NCI-H2029 (cell line): Measurements from ENCODE around the gene STIM1.
"Not testable (repeated sequence)": the region's sequence is repeated elsewhere in the genome, so short reads cannot be mapped to it uniquely, and the experiment has no call there.

ENCODE experiments used
- DNase-seq: peaks from one replicate; lab custom pipeline; 2025; lab: John Stamatoyannopoulos, UW

STIM1 gene

DNA sequence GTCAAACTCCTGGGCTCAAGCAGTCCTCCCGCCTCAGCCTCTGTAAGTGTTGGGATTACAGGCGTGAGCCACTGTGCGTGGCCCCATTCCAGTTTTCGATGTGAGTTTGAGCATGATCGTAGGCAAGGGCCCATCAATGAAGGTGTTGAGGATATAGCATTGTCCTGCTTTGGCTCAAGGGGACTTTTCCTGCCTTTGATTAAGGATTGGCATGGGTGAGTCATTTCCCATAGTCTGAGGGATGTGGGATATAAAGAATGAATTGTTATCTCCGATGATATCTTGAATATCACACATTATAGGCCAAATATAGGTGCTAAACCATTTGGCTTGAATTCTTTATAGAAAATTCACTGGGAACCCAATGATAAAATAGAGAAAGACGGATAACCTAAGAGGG is 30.4 kb downstream of the STIM1 start:
- DNase-seq = no peak

DNA sequence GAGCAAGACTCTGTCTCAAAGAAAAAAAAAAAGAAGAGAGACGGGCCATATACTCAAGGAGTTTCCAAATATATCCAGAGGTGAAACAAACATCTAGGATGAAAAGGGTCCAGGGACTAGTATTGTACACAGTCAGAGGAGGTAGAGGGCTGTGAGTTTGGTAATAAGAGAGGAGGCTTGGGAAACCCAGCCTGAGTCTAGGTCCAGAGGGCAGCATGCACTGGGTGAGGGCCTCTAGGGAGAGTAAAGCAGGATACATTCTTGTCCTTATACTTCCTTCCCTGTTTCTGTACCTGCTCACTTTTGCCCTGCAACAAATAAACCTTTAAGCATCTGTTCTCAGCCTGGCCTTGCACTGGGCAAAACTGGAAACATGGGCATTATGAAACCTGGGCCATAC is 31.5 kb downstream of the STIM1 start:
- DNase-seq = no peak

- DNase-seq = no peak
These were observed 33.4 kb downstream of the STIM1 start for GRCh38 chr11:3888876-3889275.

- DNase-seq = no peak
These were observed 34.5 kb downstream of the STIM1 start for GRCh38 chr11:3890014-3890413.

GRCh38 chr11:3890806-3891205 is 35.3 kb downstream of the STIM1 start:
- DNase-seq = no peak

GRCh38 chr11:3891751-3892150 is 36.3 kb downstream of the STIM1 start:
- DNase-seq = no peak

DNA sequence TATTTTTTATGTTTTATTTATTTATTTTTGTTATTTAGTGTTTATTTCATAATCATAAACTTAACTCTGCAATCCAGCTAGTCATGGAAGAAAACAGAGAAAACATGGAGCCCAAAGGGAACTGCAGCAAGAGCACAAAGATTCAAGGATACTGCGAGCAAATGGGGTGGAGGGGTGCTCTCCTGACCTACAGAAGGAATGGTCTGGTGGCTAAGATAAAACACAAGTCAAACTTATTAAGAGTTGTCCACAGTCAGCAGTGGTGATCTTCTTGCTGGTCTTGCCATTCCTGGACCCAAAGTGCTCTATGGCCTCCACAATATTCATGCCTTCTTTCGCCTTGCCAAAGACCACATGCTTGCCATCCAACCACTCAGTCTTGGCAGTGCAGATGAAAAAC is 36.7 kb downstream of the STIM1 start:
- DNase-seq = no peak

DNA sequence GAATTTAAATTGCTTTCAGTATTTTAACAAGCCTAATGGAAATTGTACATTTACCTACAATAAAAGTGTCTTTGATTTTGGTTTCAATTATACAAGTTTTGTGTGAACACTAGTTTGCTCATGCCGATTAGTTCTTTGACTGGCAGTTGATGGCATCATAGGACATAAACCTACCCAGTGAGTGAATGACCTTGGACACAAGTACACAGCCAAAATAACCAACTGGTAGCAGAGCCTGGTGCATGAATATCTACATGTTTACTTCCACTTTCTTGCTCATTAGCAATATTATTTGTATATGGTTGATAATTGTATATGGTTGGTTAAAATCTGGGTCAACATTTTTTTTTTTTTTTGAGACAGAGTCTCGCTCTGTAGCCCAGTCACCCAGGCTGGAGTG is 37.8 kb downstream of the STIM1 start:
- DNase-seq = no peak

DNA sequence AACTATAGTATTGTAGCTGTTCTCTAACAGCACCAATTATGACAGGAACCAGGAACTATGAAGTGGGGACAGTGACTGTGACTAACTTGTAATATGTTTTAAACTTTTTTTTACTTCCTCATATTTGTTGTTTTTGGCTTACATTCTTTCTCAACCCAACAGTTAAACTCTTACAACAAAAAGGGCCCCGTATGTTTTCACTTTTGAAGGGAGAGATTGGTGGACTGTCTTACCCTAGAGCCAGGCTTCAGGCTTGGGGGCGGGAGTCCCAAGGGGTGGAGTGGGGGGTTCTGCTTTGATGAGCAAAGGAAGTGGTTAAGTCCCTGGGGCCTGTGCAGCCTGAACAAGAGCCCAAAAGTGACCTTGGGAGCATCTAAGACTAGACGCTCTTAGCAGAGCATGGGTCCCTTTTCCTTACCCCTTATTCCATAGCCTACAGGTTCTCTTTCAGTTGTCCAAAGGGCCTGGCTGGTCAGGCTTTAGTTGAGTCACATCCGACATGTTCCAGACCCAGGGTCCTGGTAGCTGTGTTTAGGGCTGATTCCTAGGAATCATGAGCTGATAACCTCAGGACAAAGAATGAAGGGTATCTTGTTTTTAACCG is 38.8 kb downstream of the STIM1 start:
- no peak for DNase-seq

DNA sequence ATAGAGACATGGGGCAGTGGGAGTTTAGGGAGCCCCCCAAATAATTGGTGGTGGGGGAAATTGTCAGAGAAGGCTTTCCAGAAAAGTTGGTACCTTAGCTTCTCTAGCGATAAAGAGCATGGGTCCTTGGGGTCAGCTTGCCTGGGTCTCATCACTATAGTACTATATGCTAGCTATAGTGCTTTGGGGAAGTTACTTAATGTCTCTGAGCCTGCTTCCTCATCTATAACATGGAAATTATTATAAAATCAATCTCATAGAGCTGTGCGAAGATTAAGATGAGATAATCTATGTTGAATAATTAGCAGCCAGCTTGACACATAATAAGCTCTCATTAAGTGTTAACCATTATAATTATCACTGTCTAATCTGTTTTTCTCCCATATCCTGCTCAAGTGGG is 41.2 kb downstream of the STIM1 start:
- no peak for DNase-seq

DNA sequence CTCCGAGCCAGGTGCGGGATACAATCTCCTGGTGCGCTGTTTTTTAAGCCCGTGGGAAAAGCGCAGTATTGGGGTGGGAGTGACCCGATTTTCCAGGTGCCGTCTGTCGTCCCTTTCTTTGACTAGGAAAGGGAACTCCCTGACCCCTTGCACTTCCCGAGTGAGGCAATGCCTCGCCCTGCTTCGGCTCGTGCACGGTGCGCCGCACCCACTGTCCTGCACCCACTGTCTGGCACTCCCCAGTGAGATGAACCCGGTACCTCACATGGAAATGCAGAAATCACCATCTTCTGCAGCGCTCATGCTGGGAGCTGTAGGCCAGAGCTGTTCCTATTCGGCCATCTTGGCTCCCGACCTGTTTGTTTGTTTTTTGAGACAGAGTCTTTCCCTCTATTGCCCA is 44.8 kb downstream of the STIM1 start:
- not testable (repeated sequence) for DNase-seq

DNA sequence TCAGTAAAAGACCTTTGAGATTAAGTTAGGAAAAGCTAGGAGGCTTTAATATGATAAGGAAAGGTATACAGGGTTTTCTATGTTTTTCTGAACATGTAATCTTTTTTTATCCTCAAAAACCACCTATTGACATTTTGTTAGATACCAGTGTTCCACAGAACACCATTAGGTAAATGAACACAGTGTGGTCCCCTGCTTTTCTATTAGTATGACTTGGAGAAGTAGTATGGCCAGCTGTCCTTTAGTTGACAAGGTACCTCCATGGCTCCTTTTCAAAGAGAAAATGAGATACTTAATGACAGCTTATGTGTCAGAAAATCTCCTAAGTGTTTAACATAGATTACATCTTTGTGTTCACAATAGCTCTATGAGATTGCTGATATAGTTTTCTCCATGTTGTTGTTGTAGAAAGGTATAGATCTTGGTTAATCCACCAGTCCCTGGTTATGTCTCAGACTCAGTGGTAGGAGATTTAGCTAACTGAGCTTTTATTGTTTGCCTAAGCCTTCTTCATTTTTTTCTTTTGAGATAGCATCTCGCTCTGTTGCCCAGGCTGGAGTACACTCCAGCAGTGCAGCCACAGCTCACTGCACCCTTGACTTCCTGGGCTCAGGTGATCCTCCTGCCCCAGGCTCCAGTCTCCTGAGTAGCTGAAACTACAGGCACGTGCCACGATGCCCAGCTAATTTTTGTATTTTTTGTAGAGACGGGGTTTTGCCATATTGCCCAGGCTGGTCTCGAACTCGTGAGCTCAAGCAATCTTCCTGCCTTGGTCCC is 46.0 kb downstream of the STIM1 start:
- no peak for DNase-seq

GRCh38 chr11:3902441-3902840 is 47.0 kb downstream of the STIM1 start:
- no peak for DNase-seq

- DNase-seq = no peak
These were observed 47.9 kb downstream of the STIM1 start for GRCh38 chr11:3903207-3903896.

DNA sequence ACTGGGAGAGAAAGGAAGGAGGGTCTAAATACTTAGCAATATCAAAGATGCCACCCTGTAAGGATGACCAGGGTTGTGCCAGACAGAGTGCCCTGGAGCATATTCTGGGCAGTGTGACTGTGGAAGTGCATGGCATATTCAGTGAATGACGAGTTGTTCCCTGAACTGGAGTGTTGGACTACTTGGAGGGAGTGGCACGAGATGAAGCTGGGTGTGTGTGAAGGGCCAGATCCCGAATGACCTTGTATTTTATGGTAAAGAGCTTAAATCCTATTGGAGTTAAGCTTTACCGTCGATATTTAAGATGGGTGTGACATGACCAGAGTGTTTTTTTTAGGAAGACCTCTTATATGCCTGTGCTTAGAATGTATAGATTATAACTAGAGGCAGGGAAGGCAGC is 48.8 kb downstream of the STIM1 start:
- DNase-seq = no peak

- no peak for DNase-seq
These were observed 49.9 kb downstream of the STIM1 start for GRCh38 chr11:3905080-3905953.

GRCh38 chr11:3906166-3906565 is 50.7 kb downstream of the STIM1 start:
- no peak for DNase-seq

GRCh38 chr11:3907590-3907989 is 52.1 kb downstream of the STIM1 start:
- no peak for DNase-seq

DNA sequence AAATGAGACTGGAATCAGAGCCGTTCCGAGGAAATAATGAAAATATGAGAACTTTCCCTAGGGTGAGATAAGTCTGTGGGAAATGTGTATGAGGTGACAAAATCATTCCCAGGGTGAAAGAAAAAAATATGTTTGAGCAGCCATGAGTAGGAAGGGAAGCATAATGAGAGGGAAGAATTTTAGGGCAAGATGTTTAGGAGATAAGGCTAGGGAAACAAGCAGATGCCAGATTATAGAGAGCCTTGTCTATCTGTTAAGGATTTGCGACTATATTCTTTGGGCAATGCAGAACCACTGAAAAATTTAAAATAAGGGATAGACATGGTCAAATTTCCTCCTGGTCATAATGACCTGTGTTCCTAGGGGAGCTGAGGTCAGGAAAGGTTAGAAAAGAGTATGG is 54.4 kb downstream of the STIM1 start:
- no peak for DNase-seq

DNA sequence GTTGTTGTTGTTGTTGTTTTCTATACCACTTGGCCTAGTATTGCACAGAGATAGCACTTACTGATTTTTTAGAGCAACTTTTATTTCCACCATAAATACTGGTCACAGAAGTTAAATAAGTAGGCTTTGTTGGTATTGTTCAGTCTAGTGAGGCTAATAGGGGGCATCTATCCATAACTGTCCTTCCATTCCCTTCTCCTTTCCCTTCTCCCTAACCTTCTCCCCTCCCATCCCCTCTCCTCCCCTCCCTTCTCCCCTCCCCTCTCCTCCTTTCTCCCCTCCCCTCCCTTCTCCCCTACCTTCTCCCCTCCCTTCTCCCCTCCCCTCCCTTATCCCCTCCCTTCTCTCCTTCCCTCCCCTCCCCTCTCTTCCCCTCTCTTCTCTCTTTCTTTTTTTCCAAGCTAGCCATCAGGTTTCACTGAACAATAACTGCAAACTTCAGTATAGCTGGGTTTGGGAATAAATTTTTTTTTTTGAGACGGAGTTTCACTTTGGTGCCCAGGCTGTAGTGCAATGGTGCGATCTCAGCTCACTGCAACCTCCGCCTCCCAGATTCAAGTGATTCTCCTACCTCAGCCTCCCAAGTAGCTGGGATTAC is 56.5 kb downstream of the STIM1 start:
- no peak for DNase-seq

GRCh38 chr11:3913921-3914320 is 58.5 kb downstream of the STIM1 start:
- DNase-seq = no peak

DNA sequence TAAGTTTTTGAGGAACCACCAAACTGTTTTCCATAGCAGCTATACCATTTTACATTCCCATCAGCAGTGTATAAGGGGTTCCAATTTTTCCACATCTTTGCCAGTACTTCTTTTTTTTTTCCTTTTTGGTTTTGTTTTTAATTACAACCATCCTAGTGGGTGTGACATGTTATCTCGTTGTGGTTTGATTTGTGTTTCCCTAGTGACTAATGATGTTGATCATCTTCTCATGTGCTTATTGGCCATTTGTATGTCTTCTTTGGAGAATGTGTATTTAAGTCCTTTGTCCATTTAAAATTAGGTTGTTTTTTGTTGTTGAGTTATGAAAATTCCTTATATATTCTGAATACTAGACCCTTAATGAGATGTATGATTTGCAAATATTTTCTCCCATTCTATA is 59.3 kb downstream of the STIM1 start:
- DNase-seq = no peak
